Activated naive CD8-positive, alpha-beta T cell treated with anti-CD3 and anti-CD28 coated beads, Interleukin-2, amount 10 ng/mL, durations not matched to agents 7 days and 5 days (primary cell): ENCODE measurements around the gene DCTN5. TPM values are rescaled to one million over a fixed set of nuclear protein-coding genes. Genes with fewer than 3 reads are reported as not detected.
"Not testable (repeated sequence)": the region's sequence is repeated elsewhere in the genome, so short reads cannot be mapped to it uniquely, and the experiment has no call there.

ENCODE experiments used
- ATAC-seq: fragments of 150-1000 bp; cut with Tn5 transposase; one replicate; pipeline ENCODE4 v1.10.0; 2021; ENCODE audit warnings: low read depth, moderate library complexity
- POLR2A ChIA-PET: fragments of 350-600 bp; sonication (Branson Sonifier 250); formaldehyde crosslinking; loops from one replicate; lab custom pipeline; 2021; ENCODE audit warnings: antibody characterized with exemption; lab: Charles Lee
- DNase-seq: peaks from one replicate; pipeline ENCODE4 v3.0.0; 2021
- H3K27ac Mint-ChIP-seq: one replicate; pipeline ENCODE4 v1.8.0; 2022; ENCODE audit warnings: mild to moderate bottlenecking, mixed read lengths
- H3K27me3 Mint-ChIP-seq: one replicate; pipeline ENCODE4 v1.8.0; 2022; ENCODE audit warnings: mild to moderate bottlenecking, moderate library complexity, mixed read lengths
- H3K36me3 Mint-ChIP-seq: one replicate; pipeline ENCODE4 v1.8.0; 2021; ENCODE audit warnings: mild to moderate bottlenecking, mixed read lengths
- H3K4me1 Mint-ChIP-seq: one replicate; pipeline ENCODE4 v1.8.0; 2021; ENCODE audit warnings: mixed read lengths
- H3K4me3 Mint-ChIP-seq: one replicate; pipeline ENCODE4 v1.8.0; 2022; ENCODE audit warnings: mild to moderate bottlenecking, moderate library complexity, mixed read lengths
- H3K9me3 Mint-ChIP-seq: one replicate; pipeline ENCODE4 v1.8.0; 2021; ENCODE audit warnings: mixed read lengths
- total RNA-seq, 2 experiments: library from RNA; stranded (reverse); gene quantifications; one replicate each; pipeline ENCODE4 v1.2.3, GENCODE V29; 2021

The DCTN5 gene
- total RNA-seq, 2 experiments from 2014 or later, result 83.9 to 89.3 TPM

DNA sequence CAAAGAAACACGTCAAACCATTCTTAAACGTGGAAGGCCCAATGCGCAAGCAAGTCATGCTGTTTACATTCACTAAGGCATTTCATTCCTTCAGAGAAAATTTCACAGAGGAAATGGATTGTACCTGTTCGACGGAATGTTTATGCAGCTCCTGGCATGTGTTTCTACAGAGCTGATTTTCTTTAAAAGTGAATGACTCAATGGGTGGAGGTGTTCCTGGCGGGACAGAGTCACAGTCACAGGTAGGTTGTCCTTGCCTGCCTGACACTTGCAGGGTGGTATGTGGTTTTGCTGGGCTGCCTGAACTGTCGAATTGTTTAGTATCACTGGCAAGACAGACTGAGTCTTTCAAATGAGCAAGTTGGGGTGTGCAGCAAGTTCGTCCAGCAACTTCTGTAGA is 11.8 kb upstream of the DCTN5 start:
- Mint-ChIP-seq H3K4me1 (peaks cover 9% of the 10 kb centered on the region), H3K27ac (no peak overlapping the region), H3K27me3 (no peaks in the 10 kb centered on the region), H3K4me3 (no peak overlapping the region), H3K36me3 (peaks cover 19% of the 10 kb centered on the region), H3K9me3 (no peaks in the 10 kb centered on the region)
- POLR2A ChIA-PET, result no interaction called here
- ATAC-seq, result no peak
- no peak for DNase-seq

DNA sequence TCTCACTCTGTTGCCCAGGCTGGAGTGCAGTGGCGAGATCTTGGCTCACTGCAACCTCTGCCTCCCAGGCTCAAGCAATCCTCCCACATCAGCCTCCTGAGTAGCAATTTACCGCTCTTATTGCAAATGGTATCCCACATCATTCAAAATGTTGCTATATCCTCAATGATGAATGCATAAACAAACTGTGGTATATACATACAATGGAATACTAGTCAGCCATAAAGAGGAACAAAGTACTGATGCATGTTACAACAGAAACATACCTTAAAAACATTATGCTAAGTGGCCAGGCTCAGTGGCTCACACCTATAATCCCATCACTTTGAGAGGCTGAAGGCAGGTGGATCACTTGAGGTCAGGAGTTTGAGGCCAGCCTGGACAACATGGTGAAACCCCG is 9.4 kb upstream of the DCTN5 start:
- H3K4me3 Mint-ChIP-seq, DNase-seq, H3K4me1 Mint-ChIP-seq, H3K27ac Mint-ChIP-seq, ATAC-seq, H3K27me3 Mint-ChIP-seq, H3K9me3 Mint-ChIP-seq, POLR2A ChIA-PET: not testable (repeated sequence)
- peaks cover 21% of the 10 kb centered on the region for H3K36me3 Mint-ChIP-seq

DNA sequence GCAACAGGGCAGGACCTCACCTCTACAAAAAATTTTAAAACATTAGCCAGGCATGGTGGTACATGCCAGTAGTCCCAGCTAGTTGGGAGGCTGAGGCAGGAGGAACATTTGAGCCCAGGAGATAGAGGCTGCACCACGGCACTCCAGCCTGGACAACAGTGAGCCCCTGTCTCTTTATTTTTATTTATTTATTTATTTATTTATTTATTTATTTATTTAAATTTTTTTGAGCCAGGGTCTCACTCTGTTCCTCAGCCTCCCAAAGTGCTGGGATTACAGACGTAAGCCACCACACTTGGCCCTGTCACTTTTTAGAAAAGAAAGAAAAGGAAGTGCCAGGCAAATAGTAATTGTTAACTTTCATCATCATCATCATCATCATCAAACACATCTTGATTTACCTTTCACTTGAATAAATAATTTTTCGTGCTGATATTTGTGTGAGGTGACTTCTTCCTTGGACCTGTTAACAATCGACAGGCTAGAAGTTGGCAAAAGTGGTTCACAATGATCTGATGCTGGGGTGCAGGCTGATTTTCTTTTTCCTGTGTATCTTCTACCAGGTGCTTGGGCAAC is 6.7 kb upstream of the DCTN5 start:
- Mint-ChIP-seq H3K4me1 (peaks cover 11% of the 10 kb centered on the region), H3K27ac (no peak overlapping the region), H3K4me3 (no peak overlapping the region), H3K36me3 (peaks cover 18% of the 10 kb centered on the region), H3K27me3 (no peaks in the 10 kb centered on the region), H3K9me3 (no peaks in the 10 kb centered on the region)
- POLR2A ChIA-PET, result no interaction called here
- ATAC-seq (no peak), DNase-seq (no peak)

DNA sequence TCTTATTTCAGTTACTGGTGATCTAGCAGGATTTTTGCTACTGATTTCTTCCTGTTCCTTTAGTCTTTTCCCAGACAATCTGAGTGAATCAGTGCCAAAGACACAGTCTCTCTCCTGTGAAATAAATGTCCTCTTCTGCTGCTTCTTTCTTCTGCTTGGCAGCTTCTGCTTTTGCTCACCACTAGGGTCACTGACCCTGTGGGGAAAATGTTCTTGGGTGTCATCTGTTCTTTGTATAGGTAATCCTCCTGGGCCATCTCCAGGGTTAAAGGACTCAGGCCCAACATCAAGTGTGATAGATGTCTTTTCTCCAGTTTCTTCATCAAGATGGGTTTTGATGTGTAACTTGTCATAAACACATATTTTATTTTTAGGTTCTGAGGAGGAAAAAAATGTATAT is 5.3 kb upstream of the DCTN5 start:
- ATAC-seq, result no peak
- POLR2A ChIA-PET, result no interaction called here
- Mint-ChIP-seq H3K4me3 (no peak overlapping the region), H3K27me3 (no peaks in the 10 kb centered on the region), H3K9me3 (no peaks in the 10 kb centered on the region), H3K36me3 (peaks cover 16% of the 10 kb centered on the region), H3K27ac (no peak overlapping the region), H3K4me1 (peaks cover 20% of the 10 kb centered on the region)
- no peak for DNase-seq

DNA sequence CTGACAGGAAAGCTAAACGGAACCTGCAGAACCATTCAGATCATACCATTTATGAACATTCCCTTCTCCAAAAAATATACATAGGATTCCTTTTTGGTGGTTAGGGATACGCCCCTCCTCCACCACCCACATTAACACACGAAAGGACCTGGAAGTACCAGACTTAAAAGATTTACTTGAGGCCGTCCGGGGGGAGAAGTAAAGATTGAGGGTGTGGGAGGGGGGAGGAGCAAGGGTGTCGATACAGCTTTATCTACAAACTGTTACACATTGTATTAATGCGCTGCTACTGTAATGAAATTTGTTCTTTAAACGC is 693 bp upstream of the DCTN5 start:
- Mint-ChIP-seq H3K27me3 (no peaks in the 10 kb centered on the region), H3K27ac (peak overlapping the region; percentile 98), H3K36me3 (peaks cover 19% of the 10 kb centered on the region), H3K9me3 (no peaks in the 10 kb centered on the region), H3K4me1 (peaks cover 16% of the 10 kb centered on the region), H3K4me3 (peak overlapping the region; percentile 99)
- no peak for DNase-seq
- POLR2A ChIA-PET, result interaction anchor here (1.0 to 1.2 kb wide), 3 partner anchors 44 to 50 kb away, joined by 3 to 4 read pairs (median 4); partner anchors contain the start of gene NDUFAB1
- ATAC-seq, result no peak

DNA sequence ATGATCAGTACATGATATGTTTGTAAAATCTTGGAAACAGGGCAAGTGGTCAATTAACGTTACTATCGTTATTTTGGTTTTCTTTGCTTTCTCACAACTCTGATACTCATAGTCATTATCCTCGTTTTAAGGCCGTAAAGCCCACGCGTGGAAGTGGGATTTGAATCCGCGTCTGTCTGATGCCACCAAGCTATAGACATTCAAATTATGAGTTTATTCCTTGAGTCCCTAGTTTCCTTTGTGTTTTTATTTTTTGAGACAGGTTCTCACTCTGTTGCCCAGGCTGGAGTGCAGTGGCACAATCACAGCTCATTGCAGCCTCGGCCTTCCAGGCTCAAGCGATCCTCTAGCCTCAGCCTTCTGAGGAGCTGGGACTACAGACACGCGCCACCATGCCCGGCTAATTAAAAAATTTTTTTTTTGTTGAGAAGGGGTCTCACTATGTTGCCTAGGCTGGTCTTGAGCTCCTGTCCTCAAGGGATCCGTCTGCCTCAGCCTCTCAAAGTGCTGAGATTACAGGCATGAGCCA is 1.0 kb downstream of the DCTN5 start:
- ATAC-seq (no peak), DNase-seq (no peak)
- Mint-ChIP-seq H3K4me1 (peaks cover 21% of the 10 kb centered on the region), H3K9me3 (no peaks in the 10 kb centered on the region), H3K27me3 (no peaks in the 10 kb centered on the region), H3K36me3 (peaks cover 28% of the 10 kb centered on the region), H3K4me3 (peak overlapping the region; percentile 99), H3K27ac (peak overlapping the region; percentile 98)
- POLR2A ChIA-PET, result interaction anchor here (0.6 to 2.3 kb wide), 4 partner anchors 21 to 184 kb away, joined by 3 to 21 read pairs (median 4); partner anchors contain the start of gene PLK1

DNA sequence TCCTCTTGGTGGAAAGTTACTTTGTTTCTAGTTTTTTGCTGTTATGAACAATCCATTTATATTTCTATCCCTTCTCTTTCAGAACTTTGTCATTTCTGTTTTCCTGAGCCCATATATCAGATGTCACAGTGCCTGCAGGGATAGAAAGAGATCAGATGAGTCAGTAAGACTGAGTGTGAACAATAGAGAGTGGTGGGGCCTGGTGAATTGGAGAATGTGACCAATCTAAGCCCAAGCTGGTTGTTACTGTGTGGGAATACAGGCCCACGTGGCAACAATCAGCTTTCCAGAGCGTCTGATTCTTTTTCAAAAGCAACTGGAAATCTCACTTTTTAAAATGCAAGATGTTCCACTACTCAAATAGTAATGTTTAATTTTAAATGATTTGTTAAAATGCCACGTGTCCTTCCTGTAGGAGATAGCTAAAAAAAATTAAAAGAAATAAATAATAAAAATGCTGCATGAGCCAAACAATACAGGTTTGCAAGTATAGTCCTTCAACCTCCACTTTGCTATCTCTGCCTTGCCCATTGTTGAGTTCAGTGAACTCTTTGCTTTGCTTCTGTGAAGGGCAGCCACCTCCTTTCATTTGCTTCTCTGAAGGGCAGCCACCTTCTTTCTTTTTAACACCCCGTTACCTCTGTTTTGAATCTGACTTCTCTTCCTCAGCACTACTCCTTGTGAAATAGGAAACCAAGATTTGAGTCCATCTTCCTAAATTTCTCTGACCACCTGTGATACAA is 9.6 kb downstream of the DCTN5 start:
- ATAC-seq (no peak), DNase-seq (no peak)
- POLR2A ChIA-PET, result no interaction called here
- Mint-ChIP-seq H3K27me3 (no peaks in the 10 kb centered on the region), H3K36me3 (peaks cover 60% of the 10 kb centered on the region), H3K27ac (no peak overlapping the region), H3K9me3 (no peaks in the 10 kb centered on the region), H3K4me3 (no peak overlapping the region), H3K4me1 (peaks cover 22% of the 10 kb centered on the region)

DNA sequence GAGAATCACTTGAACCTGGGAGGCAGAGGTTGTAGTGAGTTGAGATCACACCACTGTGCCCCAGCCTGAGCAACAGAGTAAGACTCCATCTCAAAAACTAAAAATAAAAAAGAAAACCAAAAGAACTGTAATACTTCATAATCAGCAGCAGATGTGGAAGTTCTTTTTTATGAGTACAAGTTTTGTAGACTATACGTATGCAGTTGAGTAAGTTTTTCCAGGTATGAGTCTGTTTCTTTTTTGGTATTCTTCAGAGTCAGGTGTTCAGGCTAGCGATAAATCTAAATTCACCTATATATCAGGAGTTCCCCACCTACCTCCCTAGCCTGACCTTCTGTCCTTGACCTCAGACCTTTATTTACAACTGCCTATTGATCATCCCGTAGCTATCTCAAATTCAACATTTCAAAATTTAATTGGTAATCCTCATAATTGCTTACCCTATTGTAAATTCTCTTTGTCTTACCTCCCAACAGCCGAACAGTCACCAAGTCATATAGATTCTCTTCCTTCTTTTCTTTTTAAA is 10.7 kb downstream of the DCTN5 start:
- H3K4me1 Mint-ChIP-seq, result peaks cover 17% of the 10 kb centered on the region
- no peaks in the 10 kb centered on the region for H3K9me3 Mint-ChIP-seq
- no peak for DNase-seq
- H3K27ac Mint-ChIP-seq, result no peak overlapping the region
- no peak overlapping the region for H3K4me3 Mint-ChIP-seq
- no peaks in the 10 kb centered on the region for H3K27me3 Mint-ChIP-seq
- no peak for ATAC-seq
- POLR2A ChIA-PET, result no interaction called here
- peaks cover 50% of the 10 kb centered on the region for H3K36me3 Mint-ChIP-seq

DNA sequence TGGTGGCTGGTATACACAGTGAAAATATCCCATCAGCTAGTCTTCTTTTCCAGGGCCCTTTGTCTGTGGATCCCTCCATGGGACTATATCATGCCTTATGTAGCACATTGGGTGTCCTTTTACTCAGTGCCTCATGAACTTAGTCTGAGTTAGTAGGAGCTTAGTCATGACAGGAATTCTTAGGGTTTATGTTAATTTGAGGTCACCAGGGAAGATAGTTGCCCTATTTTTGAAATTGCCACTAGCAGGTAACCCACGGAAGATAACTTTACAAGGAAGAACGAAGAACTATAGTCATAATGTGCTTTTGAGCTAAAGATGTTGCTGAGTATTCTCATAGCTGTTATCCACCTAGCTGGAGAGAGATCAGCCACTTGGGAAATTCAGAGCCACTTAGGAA is 22.7 kb downstream of the DCTN5 start:
- Mint-ChIP-seq H3K4me3 (no peak overlapping the region), H3K27ac (no peak overlapping the region), H3K9me3 (no peaks in the 10 kb centered on the region), H3K36me3 (peaks cover 53% of the 10 kb centered on the region), H3K27me3 (no peaks in the 10 kb centered on the region), H3K4me1 (peaks cover 6% of the 10 kb centered on the region)
- DNase-seq (no peak), ATAC-seq (no peak)
- POLR2A ChIA-PET, result no interaction called here

DNA sequence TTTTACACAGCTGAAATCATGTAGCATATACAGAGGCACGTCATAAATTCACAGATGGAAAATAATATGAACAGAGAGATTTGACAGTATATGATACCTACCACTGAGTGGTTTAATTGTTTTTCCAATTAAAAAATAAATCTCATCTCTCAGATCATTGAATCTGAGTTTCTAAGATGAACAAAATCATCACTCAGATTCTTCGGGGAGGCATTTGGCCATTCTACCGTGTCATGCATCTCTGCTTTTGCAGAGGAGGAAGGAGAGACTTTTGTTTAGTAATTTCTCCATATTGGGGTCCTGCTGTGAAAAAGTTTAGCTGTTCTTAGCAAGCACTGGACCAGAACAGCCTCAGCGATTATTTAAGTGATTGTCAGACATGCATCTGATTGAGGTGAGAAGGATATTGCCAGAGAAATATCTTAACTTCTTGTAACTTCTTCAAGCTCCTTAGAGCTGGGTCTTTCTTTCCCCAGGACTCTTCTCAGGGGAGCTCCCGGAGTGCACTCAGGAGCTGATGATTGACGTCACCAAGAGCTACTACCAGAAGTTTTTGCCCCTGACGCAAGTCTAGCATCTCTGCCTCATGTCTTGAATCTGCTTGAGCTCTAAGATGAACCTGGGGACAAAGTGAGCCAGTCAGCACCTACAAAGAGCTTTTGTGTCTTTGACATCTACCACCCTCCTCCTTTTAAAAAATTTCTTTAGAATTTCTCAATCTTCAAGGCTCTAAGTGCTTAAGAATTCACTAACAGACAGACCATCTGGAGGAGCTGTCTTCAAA is 25.5 kb downstream of the DCTN5 start:
- POLR2A ChIA-PET, result no interaction called here
- Mint-ChIP-seq H3K27ac (no peak overlapping the region), H3K36me3 (peaks cover 50% of the 10 kb centered on the region), H3K9me3 (no peaks in the 10 kb centered on the region), H3K4me1 (peaks cover 26% of the 10 kb centered on the region), H3K27me3 (no peaks in the 10 kb centered on the region), H3K4me3 (no peak overlapping the region)
- DNase-seq (no peak), ATAC-seq (no peak)

DNA sequence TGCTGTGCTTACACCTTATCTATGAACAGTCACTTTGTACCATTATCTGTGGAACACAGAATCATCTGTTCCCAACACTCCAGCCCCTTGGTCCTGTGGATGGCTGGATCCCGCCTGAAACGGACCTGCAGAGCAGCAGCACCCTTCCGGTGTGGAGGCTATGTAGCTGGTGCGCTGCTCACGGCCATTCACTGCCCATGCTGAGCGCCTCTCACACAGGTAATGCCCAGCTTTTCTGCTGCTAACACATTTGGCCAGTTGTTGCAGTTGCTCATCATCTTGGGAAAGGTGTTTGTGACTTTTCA is 26.0 kb downstream of the DCTN5 start:
- no peaks in the 10 kb centered on the region for H3K27me3 Mint-ChIP-seq
- H3K4me1 Mint-ChIP-seq, result peaks cover 26% of the 10 kb centered on the region
- H3K36me3 Mint-ChIP-seq, result peaks cover 50% of the 10 kb centered on the region
- H3K27ac Mint-ChIP-seq, result no peak overlapping the region
- ATAC-seq (no peak), DNase-seq (no peak)
- no peak overlapping the region for H3K4me3 Mint-ChIP-seq
- POLR2A ChIA-PET, result no interaction called here
- no peaks in the 10 kb centered on the region for H3K9me3 Mint-ChIP-seq

DNA sequence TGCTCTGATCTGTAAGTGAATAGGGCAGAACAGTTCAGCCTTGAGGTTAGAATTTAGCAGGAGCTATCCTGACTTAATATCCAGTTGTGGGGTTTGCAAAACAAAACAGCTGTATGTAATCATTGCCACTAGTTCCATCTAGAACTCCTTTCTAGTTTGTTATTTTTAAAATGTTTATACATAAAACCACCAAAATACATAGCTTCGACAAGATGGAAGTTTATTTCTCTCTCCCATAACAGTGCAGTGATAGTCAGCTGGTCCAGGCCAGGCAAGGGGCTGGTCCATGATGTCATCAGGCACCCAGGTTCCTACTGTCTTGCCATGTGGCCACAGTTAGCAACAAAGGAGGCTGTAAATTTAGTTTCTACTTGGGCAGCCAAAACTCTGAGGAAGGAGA is 27.0 kb downstream of the DCTN5 start:
- Mint-ChIP-seq H3K36me3 (peaks cover 46% of the 10 kb centered on the region), H3K4me1 (peaks cover 26% of the 10 kb centered on the region), H3K9me3 (no peaks in the 10 kb centered on the region), H3K27me3 (no peaks in the 10 kb centered on the region), H3K27ac (peak overlapping the region; percentile 43), H3K4me3 (no peak overlapping the region)
- POLR2A ChIA-PET, result no interaction called here
- ATAC-seq (no peak), DNase-seq (no peak)

DNA sequence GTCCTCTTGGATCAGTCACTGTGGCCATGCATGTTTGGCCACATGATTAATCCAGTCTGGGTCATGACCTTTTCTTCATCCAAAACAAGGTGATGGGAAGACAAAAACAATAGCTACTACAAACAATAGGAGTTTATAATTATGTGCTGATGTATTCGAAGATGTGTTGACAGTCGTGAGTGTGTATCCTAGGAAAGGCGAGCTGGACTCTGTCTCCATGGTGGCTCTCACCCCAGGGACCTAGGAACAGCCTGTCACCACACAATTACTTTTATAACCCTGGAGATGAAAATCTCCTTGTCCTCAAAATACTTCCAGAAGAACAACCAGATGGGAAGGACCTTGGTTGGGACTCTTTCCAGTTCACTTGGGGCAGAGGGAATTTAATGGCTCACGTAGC is 27.6 kb downstream of the DCTN5 start:
- no peak for ATAC-seq

More for the DNA sequence above, 27.6 kb downstream of the DCTN5 start:
- Mint-ChIP-seq H3K4me3 (no peak overlapping the region), H3K36me3 (peaks cover 45% of the 10 kb centered on the region), H3K27ac (no peak overlapping the region), H3K9me3 (no peaks in the 10 kb centered on the region), H3K27me3 (no peaks in the 10 kb centered on the region), H3K4me1 (peaks cover 26% of the 10 kb centered on the region)
- DNase-seq, result no peak
- POLR2A ChIA-PET, result no interaction called here
